ENCODE data around the gene DOK4.

The DOK4 gene

DNA sequence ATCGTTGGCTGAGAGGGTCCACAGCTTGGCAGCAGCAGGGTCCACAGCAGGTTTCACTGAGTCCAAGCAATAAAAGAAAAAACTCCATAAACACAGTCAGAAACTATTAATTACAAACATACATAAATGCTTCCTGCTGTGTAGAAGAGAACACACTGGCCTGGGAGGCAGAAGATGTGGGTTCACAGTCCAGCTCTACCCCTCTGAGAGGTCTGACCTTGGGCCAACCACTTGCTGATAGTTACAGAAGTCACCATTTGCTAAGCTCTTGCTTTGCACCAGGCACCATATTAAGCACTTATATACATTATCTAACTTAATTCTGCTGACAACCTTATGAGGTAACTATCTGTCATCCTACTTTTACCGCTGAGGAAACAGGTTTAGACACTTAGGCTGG is 53.8 kb downstream of the DOK4 start:
- H3K4me1 Mint-ChIP-seq (ENCODE audit: low read depth), result peaks cover 35% of the 10 kb centered on the region
- peak overlapping the region; percentile 83 for H3K27ac Mint-ChIP-seq
- H3K36me3 Mint-ChIP-seq, result peaks cover 18% of the 10 kb centered on the region
- H3K4me3 Mint-ChIP-seq, result no peak overlapping the region
- no peaks in the 10 kb centered on the region for H3K9me3 Mint-ChIP-seq (ENCODE audit: low read depth)
- no peaks in the 10 kb centered on the region for H3K27me3 Mint-ChIP-seq

DNA sequence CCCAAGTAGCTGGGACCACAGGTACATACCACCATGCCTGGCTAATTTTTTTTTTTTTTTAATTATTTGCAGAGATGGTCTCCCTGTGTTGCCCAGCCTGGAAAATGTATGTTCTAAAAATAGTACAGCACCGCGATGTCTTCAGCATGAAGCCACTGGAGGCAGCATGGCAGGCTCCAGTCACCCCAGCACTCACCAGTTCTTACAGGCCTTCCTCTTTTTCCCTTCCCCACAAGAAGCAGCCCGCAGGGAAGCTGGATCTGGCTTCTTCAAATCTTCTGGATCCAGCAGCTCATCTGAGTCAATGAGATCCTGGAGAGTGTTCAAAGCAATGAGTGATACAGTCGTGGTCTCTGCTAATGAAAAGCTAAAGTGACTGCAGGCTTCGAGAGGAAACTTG is 55.3 kb downstream of the DOK4 start:
- Mint-ChIP-seq H3K27me3 (no peaks in the 10 kb centered on the region), H3K4me3 (no peak overlapping the region), H3K9me3 (ENCODE audit: low read depth) (no peaks in the 10 kb centered on the region), H3K4me1 (ENCODE audit: low read depth) (peaks cover 34% of the 10 kb centered on the region), H3K27ac (no peak overlapping the region), H3K36me3 (peaks cover 19% of the 10 kb centered on the region)

DNA sequence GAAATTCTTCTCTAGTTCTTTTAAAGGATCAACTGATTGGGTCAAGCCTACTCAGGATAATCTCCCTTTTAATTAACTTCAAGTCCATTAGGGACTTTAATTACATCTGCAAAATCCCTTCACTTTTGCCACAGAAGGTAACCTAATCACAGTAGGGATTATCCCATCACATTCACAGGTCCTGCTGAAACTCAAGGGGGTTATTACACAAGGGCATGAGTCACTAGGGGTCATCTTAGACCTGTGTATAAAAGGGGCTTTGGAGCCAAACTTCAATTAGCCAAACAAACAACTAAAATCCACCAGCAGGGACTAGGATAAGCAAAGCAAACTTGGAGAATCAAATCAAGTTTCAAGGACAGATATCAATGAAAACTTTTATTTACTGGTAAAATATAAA is 58.5 kb downstream of the DOK4 start:
- H3K9me3 Mint-ChIP-seq (ENCODE audit: low read depth), result no peaks in the 10 kb centered on the region
- H3K4me3 Mint-ChIP-seq, result no peak overlapping the region
- no peaks in the 10 kb centered on the region for H3K27me3 Mint-ChIP-seq
- no peak overlapping the region for H3K27ac Mint-ChIP-seq
- H3K36me3 Mint-ChIP-seq, result peaks cover 10% of the 10 kb centered on the region
- peaks cover 6% of the 10 kb centered on the region for H3K4me1 Mint-ChIP-seq (ENCODE audit: low read depth)

DNA sequence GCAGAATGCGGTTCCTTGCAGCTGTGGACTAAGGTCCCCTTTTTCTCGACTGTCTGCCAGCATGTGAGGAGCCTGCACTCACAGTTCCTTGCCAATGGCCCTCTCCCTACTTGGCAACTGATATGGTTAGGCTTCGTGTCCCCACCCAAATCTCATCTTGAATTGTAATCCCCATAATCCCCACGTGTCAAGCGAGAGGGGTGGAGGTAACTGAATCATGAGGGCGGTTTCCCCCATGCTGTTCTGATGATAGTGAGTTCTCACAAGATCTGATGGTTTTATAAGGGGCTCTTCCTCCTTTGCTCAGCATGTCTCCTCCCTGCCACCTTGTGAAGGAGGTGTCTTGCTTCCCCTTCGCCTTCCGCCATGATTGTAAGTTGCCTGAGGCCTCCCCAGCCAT is 59.0 kb downstream of the DOK4 start:
- H3K4me3 Mint-ChIP-seq, result no peak overlapping the region
- H3K4me1 Mint-ChIP-seq (ENCODE audit: low read depth), result peaks cover 4% of the 10 kb centered on the region
- H3K9me3 Mint-ChIP-seq (ENCODE audit: low read depth), result no peaks in the 10 kb centered on the region
- no peak overlapping the region for H3K27ac Mint-ChIP-seq
- H3K36me3 Mint-ChIP-seq, result peaks cover 10% of the 10 kb centered on the region
- H3K27me3 Mint-ChIP-seq, result no peaks in the 10 kb centered on the region

DNA sequence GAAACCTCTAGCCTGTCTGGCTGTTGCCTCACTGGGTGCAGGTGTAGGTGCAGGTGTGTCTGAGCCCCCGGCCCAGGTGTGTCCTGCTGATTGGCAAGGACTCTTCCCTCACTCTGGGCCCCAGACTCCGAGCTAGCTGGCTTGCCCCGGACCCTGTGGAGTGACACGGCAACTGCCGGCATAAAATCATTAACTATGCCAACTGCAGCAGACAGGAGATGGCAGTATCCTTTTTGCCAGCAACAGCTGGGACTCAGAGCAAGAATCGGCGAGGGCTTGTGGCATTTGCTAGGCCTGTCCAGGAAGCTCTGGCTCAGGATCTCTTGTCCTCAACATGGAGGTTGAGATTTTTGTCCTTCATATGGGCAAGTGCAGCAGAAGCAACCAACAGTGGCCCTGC is 59.9 kb downstream of the DOK4 start:
- Mint-ChIP-seq H3K4me1 (ENCODE audit: low read depth) (peaks cover 3% of the 10 kb centered on the region), H3K9me3 (ENCODE audit: low read depth) (no peaks in the 10 kb centered on the region), H3K27ac (no peak overlapping the region), H3K27me3 (no peaks in the 10 kb centered on the region), H3K36me3 (peaks cover 10% of the 10 kb centered on the region), H3K4me3 (no peak overlapping the region)

DNA sequence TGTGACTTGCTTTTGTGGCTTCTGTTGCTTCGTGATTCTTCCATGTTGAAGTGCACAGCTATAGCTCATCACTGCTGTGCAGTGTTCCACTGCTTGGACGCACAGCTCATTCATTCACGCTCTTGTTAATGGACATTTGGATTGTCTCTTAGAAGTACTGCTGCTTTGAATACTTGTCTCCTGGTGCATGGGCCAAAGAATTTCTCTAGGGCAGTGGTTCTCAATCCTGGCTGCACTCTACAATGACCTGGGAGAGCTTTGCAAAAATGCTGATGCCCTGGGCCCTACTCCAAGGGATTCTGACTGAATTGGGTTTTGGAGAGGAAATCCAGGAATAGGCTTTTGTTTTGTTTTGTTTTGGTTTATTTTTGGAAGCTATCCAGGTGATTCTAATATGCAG is 61.7 kb downstream of the DOK4 start:
- Mint-ChIP-seq H3K4me1 (ENCODE audit: low read depth) (peaks cover 5% of the 10 kb centered on the region), H3K27me3 (no peaks in the 10 kb centered on the region), H3K36me3 (peaks cover 8% of the 10 kb centered on the region), H3K9me3 (ENCODE audit: low read depth) (no peaks in the 10 kb centered on the region), H3K27ac (no peak overlapping the region), H3K4me3 (no peak overlapping the region)

DNA sequence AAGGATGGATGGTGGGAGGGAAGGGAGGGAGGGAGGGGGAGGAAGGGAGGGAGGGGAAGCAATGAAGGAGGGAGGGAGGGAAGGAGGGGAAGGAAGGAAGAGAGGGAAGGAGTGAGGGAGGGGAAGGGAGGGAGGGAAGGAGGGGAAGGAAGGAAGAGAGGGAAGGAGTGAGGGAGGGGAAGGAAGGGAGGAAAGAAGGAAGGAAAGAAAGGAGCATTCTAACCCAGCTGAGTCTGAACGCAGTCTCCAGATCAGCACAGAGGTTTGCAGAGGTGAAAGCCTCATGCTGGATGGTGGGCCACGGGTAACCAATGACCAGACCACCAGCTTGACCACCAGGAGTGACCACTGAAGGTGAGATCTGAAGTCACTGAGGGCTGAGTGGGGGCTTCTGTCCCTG is 63.1 kb downstream of the DOK4 start:
- H3K9me3 Mint-ChIP-seq (ENCODE audit: low read depth), result no peaks in the 10 kb centered on the region
- peaks cover 15% of the 10 kb centered on the region for H3K4me1 Mint-ChIP-seq (ENCODE audit: low read depth)
- peaks cover 6% of the 10 kb centered on the region for H3K36me3 Mint-ChIP-seq
- no peak overlapping the region for H3K4me3 Mint-ChIP-seq
- H3K27me3 Mint-ChIP-seq, result no peaks in the 10 kb centered on the region
- H3K27ac Mint-ChIP-seq, result no peak overlapping the region

DNA sequence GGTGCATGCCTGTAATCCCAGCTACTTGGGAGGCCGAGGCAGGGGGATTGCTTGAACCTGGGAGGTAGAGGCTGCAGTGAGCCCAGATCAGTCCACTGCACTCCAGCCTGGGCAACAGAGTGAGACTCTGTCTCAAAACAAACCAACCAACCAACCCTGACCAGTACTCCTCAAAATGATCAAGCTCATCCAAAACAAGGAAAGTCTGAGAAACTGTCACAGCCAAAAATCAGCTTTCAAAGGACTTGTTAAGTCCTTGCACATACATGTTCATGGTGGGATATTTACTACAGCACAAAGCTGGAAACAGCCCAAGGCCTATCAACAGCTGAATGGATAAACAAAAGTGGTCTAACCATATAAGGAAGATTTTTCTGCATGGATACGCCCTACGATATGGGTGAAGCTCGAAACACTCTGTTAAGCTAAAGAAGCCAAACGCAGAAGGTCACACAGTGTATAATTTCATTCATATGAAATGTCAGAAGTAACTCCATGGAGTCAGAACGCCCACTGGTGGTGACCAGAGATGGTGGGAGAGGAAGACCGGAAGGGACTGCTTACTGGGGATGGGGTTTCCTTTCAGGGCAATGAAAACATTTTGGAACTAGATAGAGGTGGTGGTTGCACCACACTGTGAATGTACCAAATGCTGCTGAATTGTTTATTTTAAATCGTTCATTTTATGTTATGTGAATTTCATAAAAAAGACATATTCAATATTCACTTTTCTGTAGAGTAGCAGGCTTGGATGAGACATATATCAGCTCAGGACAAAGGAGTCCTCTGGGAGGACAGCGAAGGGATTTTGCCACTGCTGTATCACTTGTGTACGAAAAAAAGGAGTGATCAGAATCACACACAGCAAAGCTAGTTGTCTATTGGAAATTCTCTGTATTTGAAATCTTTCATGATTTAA is 64.0 kb downstream of the DOK4 start:
- Mint-ChIP-seq H3K27me3 (no peaks in the 10 kb centered on the region), H3K4me3 (no peak overlapping the region), H3K27ac (no peak overlapping the region), H3K4me1 (ENCODE audit: low read depth) (peaks cover 19% of the 10 kb centered on the region), H3K36me3 (no peaks in the 10 kb centered on the region), H3K9me3 (ENCODE audit: low read depth) (no peaks in the 10 kb centered on the region)
